NCI-H146 treated with DMSO at 0.1 percent for 48 hours (cell line): ENCODE data around the gene CTNNA1.
"Not testable (repeated sequence)": the region's sequence is repeated elsewhere in the genome, so short reads cannot be mapped to it uniquely, and the experiment has no call there.

Experiments used
- DNase-seq: peaks from one replicate; lab custom pipeline; 2025; ENCODE audit not compliant: unreplicated experiment; lab: John Stamatoyannopoulos, UW

The CTNNA1 gene

DNA sequence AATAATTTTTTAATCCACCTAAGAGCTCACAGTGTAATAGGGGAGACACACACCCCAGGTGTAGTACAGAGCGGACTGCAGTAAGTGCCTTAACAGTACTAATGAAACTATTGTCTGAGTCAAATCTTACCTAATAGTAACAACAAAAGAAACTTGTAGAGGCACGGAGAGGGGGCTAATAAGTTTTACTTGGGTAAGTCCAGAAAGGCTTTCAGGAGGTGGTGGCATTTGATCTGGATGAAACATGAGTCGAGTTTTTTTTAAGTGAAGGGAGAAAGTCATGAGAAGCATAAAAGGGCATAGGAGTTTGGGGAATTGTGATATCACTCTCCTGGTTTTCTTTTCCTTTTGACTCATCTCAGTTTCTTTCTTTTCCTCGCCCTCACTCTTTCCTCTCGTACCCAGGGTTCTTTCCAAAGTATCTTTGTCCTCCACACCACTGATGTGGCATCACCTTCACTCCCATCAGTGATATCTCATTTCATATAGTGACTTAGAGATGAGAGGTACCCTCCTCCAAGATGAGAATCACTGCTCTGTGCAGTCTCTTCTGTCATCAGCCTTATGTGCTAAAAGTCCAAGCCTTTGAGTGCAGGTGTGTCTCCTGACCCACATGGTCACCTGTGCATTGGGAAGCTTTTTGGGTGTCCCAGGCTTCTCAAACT is 2.0 kb downstream of the CTNNA1 start:
- DNase-seq: no peak

DNA sequence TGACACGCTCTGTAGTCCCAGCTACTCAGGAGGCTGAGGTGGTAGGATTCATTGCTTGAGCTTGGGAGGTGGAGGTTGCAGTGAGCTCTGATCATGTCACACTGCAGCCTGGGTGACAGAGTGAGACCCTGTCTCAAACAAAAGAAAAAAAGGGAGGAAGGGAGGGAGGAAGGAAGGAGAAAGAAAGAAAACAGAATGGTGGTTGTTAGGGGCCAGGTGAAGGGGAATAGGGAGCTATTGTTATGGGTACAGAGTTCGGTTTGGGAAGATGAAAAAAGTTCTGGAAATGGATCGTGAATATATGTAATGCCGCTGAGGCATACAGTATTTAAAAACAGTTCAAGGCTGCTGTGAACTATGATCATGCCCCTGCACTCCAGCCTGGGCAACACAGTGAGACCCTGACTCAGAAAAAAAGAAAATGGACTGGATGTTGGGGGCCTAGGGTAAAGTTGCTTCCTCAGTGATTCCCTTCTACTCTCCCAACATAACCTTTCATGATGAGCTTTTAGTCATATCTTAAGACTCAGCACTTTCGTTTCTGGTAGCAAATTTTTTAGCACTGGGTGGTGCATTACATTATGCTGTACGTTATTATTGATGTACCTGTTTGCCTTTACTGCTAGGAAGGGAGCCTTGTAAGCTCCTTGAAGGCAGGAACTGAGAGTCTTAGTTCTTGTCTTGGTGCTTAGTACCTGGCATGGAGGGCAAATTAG is 4.0 kb downstream of the CTNNA1 start:
- no peak for DNase-seq

DNA sequence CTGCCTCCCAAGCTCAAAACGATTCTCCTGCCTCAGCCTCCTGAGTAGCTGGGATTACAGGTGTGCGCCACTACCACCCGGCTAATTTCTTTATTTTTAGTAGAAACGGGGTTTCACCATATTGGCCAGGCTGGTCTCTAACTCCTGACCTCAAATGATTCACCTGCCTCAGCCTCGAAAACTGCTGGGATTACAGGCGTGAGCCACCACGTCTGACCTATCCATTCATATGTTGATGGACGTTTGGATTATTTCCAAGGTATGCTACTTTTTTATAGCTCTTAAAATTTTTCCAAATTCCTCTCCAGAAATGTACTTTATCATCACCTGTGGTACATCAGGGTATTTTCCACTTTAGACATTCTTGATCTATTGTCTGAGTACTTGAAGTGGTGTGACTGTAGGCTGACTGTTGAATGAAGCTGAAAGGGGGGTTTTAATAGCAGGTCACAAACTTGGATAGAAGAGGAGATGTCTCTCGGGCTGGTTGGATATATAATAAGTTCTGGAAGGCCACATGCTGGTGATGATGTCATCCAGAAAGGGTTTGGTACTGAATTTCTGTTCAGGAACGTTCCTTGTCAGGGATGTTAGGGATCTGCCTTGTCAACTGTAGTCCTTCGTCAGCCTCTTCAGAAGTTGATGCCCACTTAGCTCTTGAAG is 7.4 kb downstream of the CTNNA1 start:
- no peak for DNase-seq

DNA sequence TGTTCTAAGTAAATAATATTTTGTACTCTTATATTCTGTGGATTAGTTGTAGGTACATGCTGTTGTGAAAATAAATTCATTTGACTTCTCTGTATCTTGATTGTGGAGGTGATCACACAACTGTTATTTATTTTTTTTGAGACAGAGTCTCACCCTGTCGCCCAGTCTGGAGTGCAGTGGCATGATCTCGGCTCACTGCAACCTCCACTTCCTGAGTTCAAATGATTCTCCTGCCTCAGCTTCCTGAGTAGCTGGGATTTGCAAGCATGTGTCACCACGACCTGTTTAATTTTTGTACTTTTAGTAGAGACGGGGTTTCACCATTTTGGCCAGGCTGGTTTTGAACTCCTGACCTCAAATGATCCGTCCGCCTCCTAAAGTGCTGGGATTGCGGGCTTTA is 7.9 kb downstream of the CTNNA1 start:
- not testable (repeated sequence) for DNase-seq

DNA sequence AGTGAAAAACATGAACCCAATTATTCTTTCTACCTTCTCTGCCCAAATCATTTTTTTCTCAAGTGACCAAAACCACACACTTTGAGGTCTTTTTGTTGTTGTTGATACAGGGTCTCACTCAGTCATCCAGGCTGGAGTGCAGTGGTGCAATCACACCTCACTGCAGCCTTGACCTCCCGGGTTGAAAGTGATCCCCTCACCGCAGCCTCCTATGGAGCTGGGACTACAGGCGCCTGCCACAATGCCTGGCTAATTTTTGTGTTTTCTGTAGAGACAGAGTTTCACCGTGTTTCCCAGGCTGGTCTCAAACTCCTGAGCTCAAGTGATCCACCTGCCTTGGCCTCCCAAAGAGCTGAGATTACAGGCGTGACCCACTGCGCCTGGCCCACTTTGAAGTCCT is 8.4 kb downstream of the CTNNA1 start:
- DNase-seq: not testable (repeated sequence)

DNA sequence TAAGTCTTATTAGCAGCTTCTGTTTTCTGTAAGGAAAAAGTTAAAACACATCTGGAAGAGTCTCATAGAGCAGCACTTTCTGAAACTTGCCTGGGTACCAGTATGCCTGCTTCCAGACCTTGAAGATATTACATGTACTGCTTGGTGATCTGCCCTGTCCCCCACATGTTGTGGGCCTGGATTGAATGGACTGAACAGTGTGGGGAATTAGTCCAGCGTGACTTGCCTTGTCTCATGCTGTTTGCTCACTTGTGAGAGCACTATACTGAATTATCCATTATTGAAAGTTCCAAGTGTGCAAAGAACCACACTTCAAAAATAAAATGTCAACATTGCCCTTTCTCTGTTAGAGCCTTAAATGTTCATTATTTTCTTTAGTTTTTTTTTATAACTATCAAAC is 8.9 kb downstream of the CTNNA1 start:
- DNase-seq: no peak

DNA sequence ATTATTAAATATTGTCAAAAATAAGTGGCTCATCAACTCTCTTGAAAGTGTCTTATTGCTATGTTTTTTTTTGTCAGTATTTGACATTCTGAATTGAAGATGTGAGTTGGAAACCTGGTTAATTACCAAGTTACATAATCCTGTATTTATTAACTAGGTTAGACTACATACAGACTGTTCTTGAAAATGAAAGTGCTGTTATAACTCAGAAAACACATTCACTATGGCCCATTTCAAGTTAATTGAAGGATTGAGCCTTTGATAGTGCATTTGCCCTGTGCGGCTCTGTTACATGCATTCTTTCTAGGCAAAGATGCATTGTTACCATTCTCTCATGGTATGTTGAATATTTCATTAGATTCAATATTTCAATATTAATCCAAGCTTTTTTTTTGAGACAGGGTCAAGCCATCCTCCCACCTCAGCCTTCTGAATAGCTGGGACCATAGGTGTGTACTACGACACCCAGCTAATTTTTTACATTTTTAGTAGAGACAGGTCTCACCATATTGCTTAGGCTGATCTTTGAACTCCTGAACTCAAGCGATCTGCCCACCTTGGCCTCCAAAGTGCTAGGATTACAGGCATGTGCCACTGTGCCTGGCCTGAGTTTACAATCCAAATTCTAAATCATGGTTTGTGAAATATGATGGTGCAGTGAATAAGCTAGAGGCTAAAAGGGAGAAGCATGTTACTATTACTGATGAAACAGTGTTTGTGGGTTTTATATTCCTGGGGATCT is 10.0 kb downstream of the CTNNA1 start:
- no peak for DNase-seq

DNA sequence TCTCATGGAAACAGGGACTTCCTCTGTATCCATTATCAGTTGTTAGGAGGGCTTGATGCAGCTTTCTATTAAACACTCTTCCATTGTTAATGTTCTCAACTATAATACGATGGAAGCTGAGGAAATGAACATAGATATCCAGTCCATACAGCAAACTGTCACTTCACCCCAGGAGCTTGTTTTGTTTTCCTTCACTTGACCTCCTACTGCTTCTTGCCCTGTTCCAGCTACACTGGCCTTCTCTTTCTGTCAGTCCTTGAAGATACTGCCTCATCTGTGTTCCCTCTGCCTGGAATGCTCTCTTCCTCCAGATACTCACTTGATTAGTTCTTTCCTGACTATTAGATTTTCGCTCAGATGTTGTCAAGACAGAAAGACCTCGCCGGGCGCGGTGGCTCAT is 17.1 kb downstream of the CTNNA1 start:
- DNase-seq: no peak

DNA sequence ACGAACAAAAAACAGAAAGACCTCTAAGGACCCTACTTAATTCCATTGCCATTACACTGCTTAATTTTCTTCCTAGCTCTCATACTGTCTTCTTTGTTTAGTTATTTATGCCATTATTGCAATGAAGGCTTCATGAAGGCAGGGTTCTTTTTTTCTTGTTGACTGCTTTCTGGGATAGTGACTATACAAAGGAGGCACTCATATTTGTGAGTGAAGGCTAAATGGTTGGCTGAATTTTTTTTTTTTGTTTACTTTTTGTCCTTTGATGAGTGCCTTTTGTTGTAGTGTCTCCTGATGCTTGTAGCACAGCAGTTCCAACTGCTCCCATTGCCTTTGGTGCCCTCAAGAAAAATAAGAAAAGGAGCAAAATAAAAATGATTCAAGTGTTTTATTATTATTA is 17.8 kb downstream of the CTNNA1 start:
- DNase-seq: no peak

DNA sequence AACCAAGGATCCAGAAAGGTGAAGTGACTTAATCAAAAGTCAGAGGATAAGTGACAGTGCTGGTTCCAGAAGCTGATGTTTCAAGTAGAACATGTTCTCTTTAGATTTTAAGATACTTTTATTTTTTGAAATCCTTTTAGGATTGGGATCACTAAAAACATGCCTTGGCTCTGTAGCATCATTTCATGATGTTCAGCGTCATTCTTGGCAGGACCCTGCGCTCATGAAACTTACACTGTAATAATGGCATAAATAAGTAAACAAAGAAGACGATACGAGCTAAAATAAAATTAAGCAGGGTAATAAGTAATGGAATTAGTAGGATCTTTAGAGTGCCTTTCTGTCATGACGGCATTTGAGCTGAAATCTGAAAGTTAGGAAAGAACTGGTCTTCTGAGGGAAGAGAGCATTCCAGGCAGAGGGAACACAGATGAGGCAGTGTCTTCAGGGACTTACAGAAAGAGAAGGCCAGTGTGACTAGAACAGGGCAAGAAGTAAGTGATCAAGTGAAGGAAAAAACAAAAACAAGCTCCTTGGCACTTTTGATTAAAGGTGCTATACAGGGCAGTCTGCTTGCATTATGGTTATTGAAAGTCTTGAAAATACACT is 19.9 kb downstream of the CTNNA1 start:
- no peak for DNase-seq

DNA sequence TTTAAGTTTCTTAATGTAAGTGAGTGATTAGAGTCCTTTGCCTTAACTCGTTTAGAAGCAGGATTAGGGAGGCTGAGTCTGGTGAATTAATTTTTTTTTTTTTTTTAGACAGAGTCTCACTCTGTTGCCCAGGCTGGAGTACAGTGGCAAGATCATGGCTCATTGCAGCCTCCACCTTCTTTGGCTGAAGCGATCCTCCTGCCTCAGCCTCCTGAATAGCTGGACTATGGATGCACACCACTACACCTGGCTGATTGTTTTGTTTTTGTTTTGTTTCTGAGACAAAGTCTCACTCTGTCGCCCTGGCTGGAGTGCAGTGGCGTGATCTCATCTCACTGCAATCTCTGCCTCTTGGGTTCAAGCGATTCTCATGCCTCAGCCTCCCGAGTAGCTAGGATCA is 20.4 kb downstream of the CTNNA1 start:
- not testable (repeated sequence) for DNase-seq

DNA sequence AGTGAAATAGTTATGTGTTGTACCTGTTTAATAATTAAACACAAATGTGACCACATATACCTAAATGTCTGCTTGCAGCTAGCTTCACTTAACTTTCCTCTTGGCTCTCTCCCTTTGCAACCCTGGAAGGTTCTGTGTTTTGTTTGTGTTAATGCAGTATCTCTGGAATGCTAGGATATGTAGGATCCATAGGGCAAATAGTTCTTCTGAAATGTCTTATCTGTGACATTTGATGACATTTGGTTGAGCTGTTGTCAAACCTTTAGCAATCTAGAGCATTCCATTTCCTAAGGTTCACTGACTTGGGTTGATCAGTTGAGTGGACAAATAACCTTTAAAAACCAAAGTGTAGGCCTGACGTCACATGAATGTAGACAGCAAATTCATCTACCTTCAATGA is 21.8 kb downstream of the CTNNA1 start:
- no peak for DNase-seq

DNA sequence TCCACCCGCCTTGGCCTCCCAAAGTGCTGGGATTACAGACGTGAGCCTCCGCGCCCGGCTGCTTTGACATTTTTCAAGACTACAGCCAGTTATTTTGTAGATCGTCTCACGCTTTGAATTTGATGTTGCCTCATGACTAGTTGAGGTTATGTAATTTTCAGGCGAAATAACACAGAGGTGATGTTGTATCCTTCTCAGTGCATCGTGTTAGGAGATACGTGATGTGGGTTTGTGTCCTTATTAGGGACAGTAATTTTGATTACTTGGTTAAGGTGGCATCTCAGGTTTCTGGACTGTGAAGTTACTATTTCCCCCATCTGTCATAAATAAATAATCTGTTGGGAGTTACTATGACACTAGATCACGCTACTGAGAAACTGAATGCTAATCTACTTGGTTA is 25.0 kb downstream of the CTNNA1 start:
- DNase-seq: no peak

DNA sequence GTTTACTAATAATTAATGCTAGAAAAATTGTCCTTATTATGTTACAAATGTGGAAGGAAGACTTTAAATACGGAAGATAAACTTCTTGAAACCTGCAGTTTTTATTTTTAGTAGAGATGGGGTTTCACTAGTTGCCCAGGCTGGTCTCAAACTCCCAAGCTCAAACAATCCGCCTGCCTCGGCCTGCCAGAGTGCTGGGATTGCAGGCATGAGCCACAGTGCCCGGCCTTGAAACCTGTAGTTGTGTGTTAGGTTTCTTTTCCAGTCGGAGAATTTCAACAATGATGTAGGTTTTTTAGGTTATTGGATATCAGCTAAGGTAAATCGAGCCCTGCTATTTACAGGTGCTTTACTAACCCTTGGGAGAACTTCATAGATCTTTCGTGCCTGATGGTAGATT is 30.8 kb downstream of the CTNNA1 start:
- DNase-seq: no peak

DNA sequence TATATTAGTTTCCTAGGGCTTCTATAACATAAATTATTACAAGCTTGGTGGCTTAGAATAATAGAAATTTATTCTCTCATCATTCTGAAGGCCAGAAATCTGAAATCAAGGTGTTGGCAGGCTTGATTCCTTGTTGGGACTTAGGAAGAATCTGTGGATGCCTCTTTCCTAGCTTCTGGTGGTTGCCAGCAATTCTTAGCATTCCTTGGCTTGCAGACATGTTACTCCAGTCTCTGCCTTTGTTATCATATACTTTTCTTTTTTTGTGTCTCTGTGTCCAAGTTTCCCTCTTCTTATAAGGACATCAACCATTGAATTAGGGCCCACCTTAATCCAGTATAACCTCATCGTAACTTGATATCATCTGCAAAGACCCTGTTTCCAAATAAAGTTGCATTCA is 31.4 kb downstream of the CTNNA1 start:
- no peak for DNase-seq

DNA sequence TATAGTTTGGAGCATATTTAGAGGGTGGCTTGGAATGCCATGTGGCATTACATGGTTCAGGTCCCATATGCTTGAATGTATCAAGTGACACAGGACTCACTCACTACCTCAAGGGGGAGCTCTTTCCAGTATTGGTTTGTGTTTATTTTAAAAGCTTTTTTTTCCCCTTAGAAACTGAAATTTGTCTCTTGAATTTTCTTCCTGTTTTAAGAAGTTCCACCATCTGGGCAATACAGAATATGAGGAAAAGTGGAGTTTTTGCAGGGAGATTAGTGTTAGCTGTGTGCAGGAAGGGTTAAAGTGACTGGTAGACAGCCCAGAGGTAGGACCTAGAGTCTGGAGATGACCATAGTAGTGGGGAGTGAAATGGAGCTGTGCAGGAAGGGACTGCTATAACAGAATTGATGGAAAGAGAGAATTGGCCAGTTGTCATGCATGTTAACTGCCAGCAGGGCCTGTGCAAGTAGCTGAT is 36.6 kb downstream of the CTNNA1 start:
- DNase-seq: no peak

DNA sequence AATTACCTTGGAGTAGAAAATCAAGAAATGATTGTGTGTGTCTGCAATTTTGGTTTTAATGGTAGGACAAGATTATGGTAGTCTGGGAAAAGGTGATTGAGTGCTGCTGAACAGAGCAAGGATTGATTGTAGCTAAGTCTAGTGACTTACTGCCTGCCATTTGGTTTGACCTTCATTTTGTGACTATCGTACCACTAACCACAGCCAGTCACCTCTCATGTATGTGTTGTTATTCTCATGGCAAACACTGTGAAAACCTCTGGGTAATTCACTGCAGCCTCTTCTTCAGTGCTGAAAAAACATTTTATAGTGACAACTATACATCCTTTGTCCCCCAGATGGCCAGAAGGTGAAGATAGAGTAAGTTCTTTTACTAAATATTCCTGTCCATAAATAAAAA is 37.5 kb downstream of the CTNNA1 start:
- no peak for DNase-seq

DNA sequence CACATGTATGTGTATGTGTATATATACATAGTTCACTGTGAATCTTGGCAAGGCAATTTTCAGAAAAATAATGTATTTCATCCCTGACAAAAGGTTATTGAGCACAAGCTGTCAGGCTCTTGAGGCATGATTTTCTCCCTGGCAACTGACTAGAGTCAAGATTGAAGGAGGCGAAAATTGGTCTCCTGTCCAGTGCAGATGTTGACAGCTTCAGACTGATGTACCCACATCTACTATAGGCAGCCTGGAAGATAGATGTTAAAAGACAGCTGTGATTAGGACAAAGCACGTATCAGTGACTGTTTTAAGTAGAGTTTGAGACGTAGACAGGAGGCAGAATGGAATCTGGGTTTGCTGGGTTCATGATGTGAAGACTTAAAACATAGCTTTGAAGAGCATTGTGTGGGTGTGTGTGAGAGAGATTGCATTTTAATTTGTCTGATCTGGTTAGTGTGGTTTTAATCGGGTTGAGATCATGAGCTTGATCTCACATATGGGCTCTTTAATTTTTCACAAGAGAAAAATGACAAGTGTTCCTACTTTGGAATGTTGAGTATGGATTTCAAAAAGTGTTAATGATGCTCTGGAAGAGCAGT is 39.1 kb downstream of the CTNNA1 start:
- no peak for DNase-seq

DNA sequence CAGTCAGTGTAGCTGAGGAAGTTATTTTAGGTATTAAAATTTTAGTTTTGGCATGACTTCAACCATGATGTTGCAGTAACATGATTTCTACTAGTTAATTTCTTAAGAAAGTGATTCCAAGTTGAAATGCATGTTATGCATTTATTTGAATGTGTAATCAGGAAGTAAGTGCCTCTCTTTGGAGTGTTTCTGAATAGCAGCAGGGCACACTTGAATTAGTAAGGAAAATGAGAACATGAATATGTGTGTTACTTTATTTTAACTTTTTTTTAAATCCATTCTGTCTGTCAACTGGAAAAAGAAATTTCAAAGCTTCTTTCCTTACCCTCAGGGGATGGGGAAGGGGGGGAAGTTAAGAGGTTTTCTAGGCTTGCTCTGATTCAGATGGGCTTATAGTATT is 40.4 kb downstream of the CTNNA1 start:
- no peak for DNase-seq

DNA sequence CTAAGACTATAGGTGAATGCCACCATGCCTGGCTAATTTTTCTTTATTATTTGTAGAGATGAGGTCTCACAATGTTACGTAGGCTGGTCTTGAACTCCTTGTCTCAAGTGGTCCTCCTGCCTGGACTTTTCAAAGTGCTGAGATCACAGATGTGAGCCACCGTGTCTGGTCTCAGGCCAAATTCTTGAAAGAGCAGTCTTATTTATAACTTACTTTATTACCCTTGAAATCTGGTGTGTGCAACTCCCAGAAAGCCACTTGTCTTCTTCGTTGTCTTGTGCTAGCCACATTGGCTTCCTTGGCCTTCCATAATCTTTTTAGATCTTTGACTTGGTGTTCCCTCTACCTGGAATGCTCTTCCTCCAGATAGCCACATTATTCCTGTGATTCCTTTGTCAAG is 50.1 kb downstream of the CTNNA1 start:
- DNase-seq: no peak

DNA sequence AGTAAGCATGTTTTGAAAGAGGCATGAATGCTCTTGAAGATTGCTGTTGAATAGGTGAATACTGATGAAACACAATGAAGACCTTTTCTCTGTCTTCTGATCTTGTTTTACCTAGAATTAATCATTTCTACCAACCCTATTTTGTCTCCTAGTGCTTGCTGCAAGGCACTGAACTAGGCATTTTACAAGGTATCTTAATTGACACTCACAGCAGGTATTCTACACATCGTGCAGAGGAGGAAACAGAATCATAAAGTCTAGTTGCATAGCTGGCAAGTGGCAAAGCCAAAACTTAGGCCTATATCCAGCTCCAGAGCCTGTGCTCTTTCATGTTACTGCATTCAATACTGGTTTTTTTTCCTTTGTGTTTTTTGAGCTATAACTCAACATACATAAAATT is 50.7 kb downstream of the CTNNA1 start:
- DNase-seq: no peak
